HL-60/S4 (cell line): ENCODE data around the gene C9.
"Not testable (repeated sequence)": the region's sequence is repeated elsewhere in the genome, so short reads cannot be mapped to it uniquely, and the experiment has no call there.

Source experiments
- in situ Hi-C: fragments of 300-500 bp; cut with MboI; formaldehyde crosslinking; loops from 2 replicates; pipeline ENCODE4 v1.14.3; 2022; ENCODE audit warnings: low sequenced_read_pairs

The C9 gene

DNA sequence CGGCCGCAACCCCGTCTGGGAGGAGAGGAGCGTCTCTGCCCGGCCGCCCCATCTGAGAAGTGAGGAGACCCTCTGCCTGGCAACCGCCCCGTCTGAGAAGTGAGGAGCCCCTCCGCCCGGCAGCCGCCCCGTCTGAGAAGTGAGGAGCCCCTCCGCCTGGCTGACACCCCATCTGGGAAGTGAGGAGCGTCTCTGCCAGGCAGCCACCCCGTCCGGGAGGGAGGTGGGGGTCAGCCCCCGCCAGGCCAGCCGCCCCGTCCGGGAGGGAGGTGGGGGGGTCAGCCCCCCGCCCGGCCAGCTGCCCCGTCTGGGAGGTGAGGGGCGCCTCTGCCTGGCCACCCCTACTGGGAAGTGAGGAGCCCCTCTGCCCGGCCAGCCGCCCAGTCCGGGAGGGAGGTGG, 30.0 kb downstream of the C9 start:
- in situ Hi-C loops: not testable (repeated sequence)

DNA sequence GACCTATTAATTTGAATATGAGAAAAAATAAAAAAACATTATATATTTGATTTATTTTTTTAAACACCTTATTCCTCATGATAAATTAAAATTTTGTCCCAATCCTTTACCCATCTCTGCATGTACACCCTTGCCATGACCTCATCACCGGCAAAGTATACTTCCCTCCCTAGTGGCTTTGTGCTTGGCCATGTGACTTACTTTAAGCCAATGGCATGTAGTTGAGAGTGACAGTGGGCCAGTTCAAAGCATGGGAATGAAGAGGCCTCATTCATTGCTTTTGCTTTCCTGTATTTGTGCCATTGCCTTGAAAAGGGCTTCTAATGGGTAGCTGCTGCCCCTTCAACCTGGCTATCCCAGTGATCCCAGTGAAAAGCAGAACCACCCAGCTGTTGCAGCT, 31.2 kb downstream of the C9 start:
- in situ Hi-C loops: no loop called here

DNA sequence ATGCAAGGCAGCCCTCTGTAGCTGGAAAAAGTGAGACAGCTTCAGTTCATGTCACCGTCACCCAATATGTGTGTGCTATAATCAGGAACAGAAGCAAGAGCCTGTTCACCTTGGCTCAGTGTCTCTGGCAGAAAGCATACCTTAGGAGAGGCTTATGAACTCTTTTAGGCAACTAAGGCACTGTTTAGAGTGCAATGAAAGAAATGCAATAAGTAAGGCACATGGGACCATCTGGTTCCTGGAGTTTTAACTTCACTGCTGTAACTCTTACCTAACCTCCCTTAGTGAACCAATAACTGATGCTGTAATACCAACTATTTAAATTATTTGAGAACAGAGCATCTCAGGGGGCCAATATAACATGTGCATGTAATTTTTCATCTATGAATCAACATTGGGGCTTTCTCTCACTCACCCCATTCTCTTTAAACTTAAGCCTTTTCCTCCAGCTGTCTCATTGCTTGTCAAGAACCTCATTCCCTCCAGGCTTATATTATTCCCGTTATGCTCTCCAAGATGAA, 32.4 kb downstream of the C9 start:
- in situ Hi-C loops: no loop called here

DNA sequence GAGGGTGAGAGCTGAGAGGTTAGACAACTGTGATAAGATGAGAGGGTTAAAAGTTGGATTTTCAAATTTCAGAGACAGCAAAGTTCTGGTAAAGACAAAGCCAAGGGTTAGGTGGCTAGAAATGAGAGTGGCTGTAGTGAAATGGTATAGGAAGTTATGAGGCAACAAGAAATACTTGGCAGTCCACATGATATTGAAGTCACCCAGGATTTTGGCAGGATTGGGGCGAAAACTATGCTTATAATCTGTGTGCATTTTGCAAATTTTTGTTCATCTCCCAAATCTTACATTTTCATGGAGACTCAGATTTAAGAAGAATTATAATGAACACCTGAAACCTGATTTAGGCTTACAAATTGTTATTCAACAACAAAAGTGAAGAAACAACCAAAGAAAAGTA, 35.6 kb downstream of the C9 start:
- in situ Hi-C loops: no loop called here

DNA sequence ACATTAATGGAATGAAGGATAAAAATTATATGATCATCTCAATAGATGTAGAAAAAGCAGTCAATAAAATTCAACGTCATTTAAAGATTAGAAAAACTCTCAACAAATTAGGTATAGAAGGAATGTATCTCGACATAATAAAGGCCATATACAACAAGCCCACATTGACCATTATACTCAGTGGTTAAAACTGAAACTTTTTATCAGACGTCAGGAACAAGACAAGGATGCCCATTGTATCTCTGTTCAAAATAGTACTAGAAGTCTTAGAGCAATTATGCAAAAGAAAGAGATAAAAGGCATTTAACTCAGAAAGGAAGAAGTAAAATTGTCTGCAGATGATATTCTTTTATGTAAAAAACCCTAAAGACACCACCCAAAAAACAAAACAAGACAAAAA, 40.8 kb downstream of the C9 start:
- in situ Hi-C loops: no loop called here

DNA sequence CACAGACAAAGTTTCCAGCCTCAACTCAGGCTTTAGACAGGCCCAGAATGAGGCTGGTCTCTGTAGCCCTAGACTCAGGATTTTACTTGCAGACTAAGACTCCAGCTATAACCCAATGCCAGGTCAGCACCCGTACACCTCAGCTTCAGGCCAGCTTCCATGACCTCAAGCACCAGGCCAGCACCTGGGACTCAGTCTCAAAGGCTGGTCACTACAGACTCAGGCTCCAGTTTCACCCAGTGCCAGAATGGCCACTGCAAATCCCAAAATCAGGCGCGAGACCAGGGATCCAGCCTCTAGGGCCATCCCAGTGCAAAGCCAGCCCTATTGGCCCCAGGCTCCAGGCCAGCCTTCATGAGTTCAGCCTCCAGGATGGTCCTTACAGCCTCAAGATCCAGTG, 44.9 kb downstream of the C9 start:
- in situ Hi-C loops: no loop called here

DNA sequence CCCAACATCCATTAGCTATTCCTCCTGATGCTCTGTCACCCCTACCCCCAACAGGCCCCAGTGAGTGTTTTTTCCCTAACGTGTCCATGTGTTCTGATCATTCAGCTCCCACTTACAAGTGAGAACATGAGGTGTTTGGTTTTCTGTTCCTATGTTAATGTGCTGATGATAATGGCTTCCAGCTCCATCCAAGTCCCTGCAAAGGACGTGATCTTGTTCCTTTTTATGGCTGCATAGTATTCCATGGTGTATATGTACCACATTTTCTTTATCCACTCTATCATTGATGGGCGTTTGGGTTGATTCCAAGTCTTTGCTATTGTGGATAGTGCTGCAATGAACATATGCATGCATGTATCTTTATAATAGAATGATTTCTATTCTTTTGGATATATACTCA, 47.8 kb downstream of the C9 start:
- in situ Hi-C loops: not testable (repeated sequence)

DNA sequence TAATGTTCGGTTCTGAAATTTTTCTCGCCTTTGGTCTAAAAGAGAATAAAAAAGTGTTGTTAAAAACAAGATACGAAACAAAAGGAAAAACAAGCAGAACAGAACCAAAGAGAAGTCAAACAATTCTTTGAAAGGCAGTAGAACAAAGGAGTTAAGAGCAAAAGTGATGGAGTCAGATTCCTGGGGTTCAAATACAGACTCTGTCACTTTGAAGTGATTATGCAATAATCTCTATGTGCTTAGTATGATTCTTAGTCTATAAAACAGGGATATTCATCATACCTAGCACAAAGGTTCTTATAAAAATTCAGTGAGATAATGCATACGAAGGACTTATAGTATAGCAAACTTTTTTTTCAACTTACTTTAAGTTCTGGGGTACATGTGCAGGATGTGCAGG, 48.3 kb downstream of the C9 start:
- in situ Hi-C loops: no loop called here

DNA sequence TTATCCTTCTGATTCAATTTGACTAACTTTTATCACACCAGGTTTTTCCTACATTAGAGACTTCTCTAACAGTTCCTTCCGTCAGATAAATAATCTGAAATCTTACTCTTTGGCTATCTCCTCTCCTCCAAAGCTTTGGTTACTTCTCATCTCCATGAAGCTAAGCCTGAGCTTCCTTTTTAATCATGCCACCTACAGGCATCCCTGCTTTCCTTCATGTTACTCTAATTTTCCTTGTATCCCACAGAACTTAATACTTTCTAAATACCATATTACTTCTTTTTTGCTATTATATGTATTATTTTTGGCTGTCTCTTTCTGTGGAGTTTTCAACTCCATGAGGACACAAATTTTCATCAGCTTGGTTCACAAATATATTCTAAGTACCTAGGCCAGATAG, 49.7 kb downstream of the C9 start:
- in situ Hi-C loops: no loop called here

DNA sequence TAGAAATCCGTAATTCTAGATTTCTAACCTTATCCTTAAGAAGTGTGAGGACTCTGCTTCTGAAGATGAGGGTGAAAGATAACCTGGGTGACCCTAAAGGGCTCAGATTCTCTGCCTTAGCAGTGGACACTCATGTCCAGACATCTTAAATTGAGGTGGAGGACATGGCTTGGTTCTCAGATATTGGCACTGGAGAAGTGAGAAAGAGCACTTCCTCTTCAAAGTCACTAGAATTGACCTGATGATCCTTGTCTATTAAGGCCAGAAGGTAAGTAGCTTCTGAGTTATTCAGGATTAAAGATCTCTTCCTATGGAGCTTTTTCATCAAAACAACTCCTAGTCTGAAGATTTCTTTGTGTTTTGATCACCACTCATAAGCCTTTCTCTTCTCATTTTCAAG, 54.8 kb downstream of the C9 start:
- in situ Hi-C loops: no loop called here

DNA sequence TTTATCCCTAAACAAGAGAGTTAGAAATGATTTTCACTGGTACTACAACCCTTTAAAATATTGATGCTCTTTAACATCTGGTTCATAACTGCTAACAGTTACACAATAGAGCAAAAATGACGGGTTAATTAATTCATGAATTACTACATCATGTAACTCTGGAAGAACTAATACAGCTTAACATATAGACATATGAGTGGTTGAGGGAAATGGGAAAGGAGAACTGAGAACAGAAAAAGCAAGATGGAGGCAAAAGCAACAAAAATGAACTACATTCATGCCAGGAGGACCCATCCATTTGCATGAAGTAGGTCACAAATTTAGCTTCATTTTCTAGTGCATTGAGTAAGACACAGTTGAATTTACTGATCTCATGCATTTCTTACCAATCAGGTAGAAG, 61.8 kb downstream of the C9 start:
- in situ Hi-C loops: no loop called here

DNA sequence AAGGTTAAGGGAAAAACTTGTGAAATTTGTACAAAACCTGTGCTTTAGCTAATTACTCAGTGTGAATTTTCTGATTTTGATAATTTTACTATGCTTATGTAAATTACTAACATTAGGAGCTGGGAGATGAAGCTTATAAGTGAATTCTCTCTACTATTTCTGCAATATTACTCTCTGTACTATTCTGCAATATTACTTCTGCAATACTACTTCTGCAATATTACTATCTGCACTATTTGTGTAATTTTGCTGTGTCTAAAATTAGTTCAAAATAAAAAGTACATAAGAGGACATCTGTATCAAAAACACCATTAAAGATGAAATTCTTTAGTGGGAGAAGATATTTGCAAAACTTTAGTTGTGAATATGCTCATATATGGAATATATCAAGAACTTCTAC, 62.9 kb downstream of the C9 start:
- in situ Hi-C loops: no loop called here

DNA sequence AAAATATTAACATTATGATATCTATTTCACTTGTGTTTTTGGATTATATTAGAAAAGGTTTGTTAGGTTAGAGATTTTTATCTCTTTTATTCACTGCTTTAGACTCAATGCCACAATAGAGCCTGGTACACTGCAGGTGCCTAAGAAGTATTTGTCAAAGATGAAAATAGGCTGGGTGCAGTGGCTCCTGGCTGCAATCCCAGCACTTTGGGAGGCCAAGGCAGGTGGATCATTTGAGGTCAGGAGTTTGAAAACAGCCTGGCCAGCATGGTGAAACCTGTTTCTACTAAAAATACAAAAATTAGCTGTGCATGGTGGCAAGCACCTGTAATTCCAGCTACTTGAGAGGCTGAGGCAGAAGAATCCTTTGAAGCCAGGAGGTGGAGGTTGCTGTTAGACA, 64.3 kb downstream of the C9 start:
- in situ Hi-C loops: no loop called here

DNA sequence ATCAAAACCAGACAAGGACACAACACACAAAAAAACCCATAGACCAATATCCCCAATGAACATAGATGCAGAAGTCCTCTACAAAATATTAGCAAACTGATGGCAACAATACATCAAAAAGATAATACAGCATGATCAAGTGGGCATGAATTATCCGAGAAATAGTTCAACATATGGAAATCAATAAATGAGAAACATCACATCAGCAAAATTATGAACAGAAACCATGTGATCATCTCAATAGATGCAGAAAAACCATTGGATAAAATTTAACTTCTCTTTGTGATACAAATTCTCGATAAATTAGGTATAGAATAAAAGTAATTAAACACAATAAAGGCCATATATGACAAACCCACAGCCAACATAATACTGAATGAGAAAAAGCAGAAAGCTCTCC, 69.6 kb downstream of the C9 start:
- in situ Hi-C loops: no loop called here

DNA sequence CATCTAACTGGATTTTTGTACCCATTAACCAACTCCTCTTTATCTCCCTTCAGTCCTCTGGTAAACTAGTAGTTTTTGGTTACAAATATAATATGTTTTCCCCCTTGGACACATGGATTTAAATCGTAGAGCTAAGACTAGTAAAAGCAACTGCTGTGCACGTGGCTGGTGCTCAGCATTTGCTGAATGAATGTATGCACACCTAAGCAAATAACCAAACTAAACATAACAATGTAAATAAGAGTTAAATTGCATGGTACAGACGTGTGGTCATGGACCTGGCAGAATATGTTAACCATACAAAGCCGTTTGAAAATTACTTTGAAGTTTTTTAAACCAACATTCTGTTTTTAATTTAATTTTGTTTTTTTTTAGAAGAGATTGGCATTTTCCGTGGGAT, 79.7 kb downstream of the C9 start:
- in situ Hi-C loops: loop anchor here (10.0 kb wide), 1 partner anchor 70 kb away; the partner anchor contains the start of gene FYB1

DNA sequence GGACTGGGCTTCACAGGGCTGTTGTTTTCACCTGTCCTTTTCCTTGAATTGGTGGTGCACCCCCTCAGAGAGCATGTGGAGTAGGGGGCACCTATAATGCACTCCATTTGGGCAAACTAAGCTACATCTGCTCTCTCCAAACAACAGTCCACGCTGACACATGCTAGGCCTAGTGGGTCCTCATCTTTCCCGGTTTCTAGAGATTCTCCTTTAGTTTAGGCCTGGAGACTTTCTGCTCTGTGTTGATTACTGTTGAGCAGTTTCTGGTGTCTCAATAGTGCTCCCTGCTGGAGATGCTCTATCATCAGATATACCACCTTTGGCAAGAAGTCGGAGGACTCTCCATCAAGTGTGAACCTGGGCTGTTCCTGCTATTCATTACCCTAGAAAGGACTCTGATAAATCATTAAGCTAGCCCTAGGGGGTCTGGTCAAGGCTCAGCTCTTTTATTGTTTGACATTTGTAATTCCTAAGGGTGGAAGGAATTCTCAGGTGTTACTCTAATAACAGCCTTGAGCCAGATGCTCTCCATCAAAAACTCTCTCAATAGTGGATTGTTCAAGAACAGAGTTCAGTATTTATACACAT, 81.0 kb downstream of the C9 start:
- in situ Hi-C loops: loop anchor here (10.0 kb wide), 1 partner anchor 69 kb away; the partner anchor contains the start of gene FYB1

DNA sequence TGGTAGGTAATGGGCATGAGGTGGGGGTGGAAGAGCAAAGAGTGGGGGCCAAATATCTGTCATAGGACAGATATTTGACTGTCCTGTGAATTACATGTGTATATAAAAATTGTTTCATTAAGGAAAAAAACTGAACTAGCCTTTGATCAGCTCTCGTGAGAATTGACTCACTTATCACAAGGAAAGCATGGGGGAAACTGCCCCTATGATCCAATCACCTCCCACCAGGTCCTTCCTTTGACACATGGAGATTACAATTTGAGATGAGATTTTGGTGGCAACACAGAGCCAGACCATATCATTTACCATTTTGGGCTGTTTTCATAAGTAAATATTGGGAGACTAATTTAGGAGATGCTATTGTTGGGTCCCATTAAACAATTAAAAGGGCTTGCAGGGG, 81.7 kb downstream of the C9 start:
- in situ Hi-C loops: loop anchor here (10.0 kb wide), 1 partner anchor 68 kb away; the partner anchor contains the start of gene FYB1

DNA sequence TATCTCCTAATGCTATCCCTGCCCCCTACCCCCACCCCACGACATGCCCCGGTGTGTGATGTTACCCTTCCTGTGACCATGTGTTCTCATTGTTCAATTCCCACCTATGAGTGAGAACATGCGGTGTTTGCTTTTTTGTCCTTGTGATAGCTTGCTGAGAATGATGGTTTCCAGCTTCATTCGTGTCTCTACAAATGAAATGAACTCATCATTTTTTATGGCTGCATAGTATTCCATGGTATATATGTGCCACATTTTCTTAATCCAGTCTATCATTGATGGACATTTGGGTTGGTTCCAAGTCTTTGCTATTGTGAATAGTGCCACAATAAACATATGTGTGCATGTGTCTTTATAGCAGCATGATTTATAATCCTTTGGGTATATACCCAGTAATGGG, 88.4 kb downstream of the C9 start:
- in situ Hi-C loops: not testable (repeated sequence)

DNA sequence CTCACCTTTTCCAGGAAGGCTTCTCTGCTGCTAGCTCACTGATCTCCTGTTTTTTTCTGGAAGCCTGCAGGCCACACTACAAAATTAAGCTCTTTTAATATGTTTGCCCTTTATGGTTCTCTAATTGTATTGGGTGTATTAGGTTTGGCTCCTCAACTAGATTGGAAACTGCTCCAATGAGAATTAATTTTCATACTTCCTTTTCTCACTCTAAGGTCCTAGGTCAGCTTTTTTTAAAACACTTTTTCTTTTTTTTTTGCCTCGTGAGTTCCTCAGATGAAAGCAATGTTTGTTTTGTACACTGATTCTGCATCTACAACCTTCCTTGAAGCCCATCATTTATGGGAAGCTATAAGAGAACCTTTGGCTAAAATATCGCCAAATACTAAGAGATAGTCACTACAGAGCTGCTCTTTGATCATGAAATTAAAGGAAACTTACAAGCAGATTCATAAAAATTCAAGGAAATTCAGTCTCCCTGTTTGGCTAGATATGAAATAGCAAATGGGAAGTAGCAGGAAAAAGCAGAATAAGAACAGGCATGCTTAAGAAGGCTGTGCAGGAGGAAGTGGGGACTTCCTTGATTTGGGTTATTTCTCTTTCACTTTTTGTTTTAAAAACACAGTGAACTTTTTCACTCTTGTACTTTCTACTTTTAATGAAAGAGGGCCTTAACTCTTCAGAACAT, 89.8 kb downstream of the C9 start:
- in situ Hi-C loops: no loop called here

DNA sequence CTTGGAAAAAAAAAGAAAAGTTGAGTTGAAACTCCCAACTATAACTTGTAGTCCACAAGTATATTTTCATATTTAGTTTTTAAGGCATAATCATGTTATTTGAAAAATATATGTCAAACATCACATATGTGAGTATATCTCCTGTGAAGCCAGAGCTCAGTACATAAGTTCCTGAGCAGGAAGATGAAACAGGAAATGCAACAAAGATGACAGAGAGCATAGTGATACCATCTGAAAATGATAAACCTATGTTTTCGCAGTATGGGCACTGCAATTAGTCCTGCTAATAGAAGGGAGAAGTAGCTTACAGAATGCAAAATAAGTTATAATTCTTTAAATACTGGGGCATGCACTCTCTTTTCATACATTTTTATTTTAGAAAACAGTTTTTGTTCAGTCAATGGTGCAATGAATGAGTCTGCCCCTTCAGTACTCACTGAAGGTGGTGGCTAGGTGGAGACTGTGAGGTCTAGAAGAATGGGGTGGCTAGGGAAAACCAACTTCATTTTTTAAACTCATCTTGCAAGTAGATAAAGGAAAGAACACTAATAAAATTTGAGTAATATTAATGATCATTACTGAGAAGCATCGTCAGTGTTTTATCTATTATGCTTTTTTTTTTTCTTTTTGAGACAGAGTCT, 90.9 kb downstream of the C9 start:
- in situ Hi-C loops: no loop called here

DNA sequence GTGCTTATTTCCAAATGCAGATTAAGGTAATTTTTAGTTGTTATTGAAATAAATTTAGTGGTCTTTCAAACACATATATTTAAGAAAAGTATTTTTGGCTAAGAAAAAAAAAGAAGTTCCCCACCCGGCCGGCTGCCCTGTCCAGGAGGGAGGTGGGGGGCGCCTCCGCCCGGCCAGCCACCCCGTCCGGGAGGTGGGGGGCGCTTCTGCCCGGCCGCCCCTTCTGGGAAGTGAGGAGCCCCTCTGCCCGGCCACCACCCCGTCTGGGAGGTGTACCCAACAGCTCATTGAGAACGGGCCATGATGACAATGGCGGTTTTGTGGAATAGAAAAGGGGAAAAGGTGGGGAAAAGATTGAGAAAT, 91.4 kb downstream of the C9 start:
- in situ Hi-C loops: not testable (repeated sequence)

DNA sequence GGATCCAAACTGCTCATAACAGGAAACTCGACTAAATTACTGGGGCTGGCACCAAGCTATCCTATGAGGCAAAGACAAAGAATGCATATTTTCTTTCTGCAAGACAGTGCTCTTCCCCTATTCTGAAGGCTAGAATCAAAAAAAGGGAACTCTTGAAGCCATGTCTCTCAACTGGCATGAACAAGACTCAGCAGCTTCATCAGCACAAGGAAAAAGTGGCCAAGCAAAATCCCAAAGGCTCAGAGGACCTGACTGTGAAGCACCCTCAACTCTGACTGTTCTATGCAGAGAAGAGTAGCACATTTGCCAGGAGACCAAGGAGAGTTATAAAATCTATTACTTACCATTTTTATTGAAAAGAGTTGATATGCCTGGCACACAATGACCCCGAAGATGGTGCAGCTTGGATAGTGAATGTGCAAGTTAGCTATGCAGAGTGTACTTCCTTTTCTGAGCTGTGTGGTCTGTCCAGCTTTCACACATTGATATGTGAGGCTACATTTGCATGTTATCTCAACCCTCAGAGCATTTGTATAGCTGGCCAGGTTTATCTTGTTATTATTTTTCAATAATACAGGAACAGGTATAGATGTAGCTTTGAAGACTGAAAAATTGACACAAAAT, 94.0 kb downstream of the C9 start:
- in situ Hi-C loops: no loop called here
